Ascending aorta (tissue), 2 donors: ENCODE results near the gene SLC9A9. TPM values are rescaled to one million over a fixed set of nuclear protein-coding genes. Genes with fewer than 3 reads are reported as not detected.

Experiments
- DNase-seq, 2 donors: peaks; one replicate each; pipeline ENCODE4 v3.0.0-alpha.2; 2019; ENCODE audit warnings: low spot score in 2 of 2
- H3K27ac ChIP-seq, 2 donors: fragments of 200-600 bp; sonication (generic); one replicate each; pipeline ENCODE4 v1.5.1; 2016 to 2017; ENCODE audit warnings: mild to moderate bottlenecking in 1 of 2
- H3K27me3 ChIP-seq: fragments of 200-600 bp; sonication (generic); one replicate; pipeline ENCODE4 v1.5.1; 2017
- H3K36me3 ChIP-seq, 2 donors: fragments of 200-600 bp; sonication (generic); one replicate each; pipeline ENCODE4 v1.5.1; 2016
- H3K4me1 ChIP-seq, 2 donors: fragments of 200-600 bp; sonication (generic); one replicate each; pipeline ENCODE4 v1.5.1; 2016 to 2017; ENCODE audit warnings: mild to moderate bottlenecking in 1 of 2
- H3K4me3 ChIP-seq, 2 donors: fragments of 200-600 bp; sonication (generic); one replicate each; pipeline ENCODE4 v1.5.1; 2016 to 2017; ENCODE audit warnings: mild to moderate bottlenecking in 1 of 2
- H3K9me3 ChIP-seq, 2 donors: fragments of 200-600 bp; sonication (generic); one replicate each; pipeline ENCODE4 v1.5.1; 2016
- CTCF ChIP-seq, 3 experiments: fragments of 200-600 bp in 2 of 3; fragments of 450-650 bp in 1 of 3; sonication (generic) in 2 of 3; IDR thresholded peaks; one replicate each; pipeline ENCODE4 v1.5.1; 2016 to 2019; ENCODE audit warnings: antibody characterized with exemption in 3 of 3, mild to moderate bottlenecking in 1 of 3, moderate library complexity in 1 of 3
- intact Hi-C: fragments of 100-400 bp; cut with DNase I; formaldehyde crosslinking; loops from one replicate; pipeline ENCODE4 v1.15.1; 2023
- total RNA-seq: library from RNA; depleted of rRNA; stranded (reverse); fragments of >200 nt; gene quantifications from one replicate; pipeline ENCODE4 v1.1.0, GENCODE V29; 2016

The SLC9A9 gene
- total RNA-seq, 1 donor from 2014 or later: 63.4 TPM

DNA sequence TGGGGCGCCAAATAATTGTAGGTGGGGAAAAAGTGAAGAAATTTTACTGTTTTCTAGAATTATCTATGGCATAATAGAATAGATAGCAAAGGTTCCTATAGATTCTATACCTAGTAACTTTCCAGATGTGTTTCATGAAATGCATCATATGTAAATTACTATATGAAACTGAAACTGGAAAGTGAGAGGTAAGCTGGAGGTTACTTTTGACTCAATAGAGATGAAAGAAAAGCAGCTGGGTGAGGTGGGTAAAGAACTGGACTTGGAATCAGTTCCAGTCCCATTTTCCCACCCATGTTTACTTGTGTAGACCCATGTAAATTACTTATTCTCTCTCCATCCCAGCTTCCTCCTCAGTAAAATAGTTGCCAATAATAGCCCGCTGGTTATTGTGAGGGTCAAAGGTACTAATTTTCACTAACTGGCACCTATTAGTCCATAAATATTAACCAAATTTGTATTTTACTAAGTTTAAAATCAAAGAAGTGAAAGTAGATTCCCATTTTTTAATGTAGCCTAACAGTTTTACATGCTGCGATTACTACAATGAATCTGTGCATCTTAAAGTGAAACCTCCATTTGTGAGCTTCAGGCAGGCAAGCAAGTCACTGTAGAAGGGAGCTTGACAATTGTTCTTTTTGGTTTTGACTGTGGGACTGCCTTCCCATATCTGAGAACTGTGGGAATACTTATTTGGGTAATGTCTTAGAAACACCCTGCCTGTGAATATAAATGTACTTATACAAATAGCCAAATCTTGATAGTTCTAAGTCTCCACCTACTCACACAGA lies 312.1 kb downstream of the SLC9A9 start:
- H3K4me3 ChIP-seq: no peak overlapping the region
- peak overlapping the region in 1 of 2 donors; percentile 17 for H3K27ac ChIP-seq
- no peaks in the 10 kb centered on the region for H3K36me3 ChIP-seq
- H3K27me3 ChIP-seq: no peaks in the 10 kb centered on the region
- no peak for DNase-seq
- peaks cover 0 to 12% of the 10 kb centered on the region in 2 donors for H3K4me1 ChIP-seq
- intact Hi-C loops: no loop called here
- no peak for TF ChIP-seq CTCF (IDR thresholded peaks at IDR 0.05)
- H3K9me3 ChIP-seq: no peaks in the 10 kb centered on the region

- no peak overlapping the region for H3K4me3 ChIP-seq
- TF ChIP-seq CTCF (IDR thresholded peaks at IDR 0.05): no peak
- H3K36me3 ChIP-seq: no peaks in the 10 kb centered on the region
- H3K27me3 ChIP-seq: no peaks in the 10 kb centered on the region
- DNase-seq: no peak
- no peaks in the 10 kb centered on the region for H3K9me3 ChIP-seq
- intact Hi-C loops: no loop called here
- no peak overlapping the region for H3K27ac ChIP-seq
- peaks cover 0 to 12% of the 10 kb centered on the region in 2 donors for H3K4me1 ChIP-seq
Measured at GRCh38 chr3:143533391-143533790, 314.9 kb downstream of the SLC9A9 start.

DNA sequence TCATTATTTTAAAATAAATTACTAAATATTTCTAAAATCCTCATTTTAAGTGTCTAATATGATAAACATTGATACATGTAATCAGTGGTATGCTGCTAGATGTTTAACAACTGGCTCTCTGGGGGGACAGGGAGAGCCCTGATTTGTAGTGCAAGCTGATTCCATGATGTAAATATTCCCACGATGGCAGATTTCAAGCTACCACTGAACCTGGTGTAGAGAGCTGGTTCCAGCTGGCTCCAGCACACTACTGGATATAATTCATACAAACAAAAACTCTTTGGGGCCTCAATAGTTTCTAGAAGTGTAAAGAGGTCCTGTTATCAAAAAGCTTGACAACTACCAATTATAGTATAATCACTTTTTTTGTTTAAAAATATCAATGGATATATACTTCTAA lies 316.2 kb downstream of the SLC9A9 start:
- Histone ChIP-seq H3K27ac (no peak overlapping the region), H3K4me1 (peaks cover 0 to 9% of the 10 kb centered on the region in 2 donors), H3K9me3 (no peaks in the 10 kb centered on the region), H3K27me3 (no peaks in the 10 kb centered on the region), H3K4me3 (no peak overlapping the region), H3K36me3 (no peaks in the 10 kb centered on the region)
- TF ChIP-seq CTCF (IDR thresholded peaks at IDR 0.05): no peak
- intact Hi-C loops: no loop called here
- no peak for DNase-seq

GRCh38 chr3:143531101-143531500 lies 317.2 kb downstream of the SLC9A9 start:
- TF ChIP-seq CTCF (IDR thresholded peaks at IDR 0.05): no peak
- H3K27me3 ChIP-seq: no peaks in the 10 kb centered on the region
- no peak for DNase-seq
- H3K9me3 ChIP-seq: no peaks in the 10 kb centered on the region
- H3K27ac ChIP-seq: no peak overlapping the region
- H3K4me3 ChIP-seq: no peak overlapping the region
- intact Hi-C loops: no loop called here
- H3K4me1 ChIP-seq: peaks cover 0 to 2% of the 10 kb centered on the region in 2 donors
- H3K36me3 ChIP-seq: no peaks in the 10 kb centered on the region

DNA sequence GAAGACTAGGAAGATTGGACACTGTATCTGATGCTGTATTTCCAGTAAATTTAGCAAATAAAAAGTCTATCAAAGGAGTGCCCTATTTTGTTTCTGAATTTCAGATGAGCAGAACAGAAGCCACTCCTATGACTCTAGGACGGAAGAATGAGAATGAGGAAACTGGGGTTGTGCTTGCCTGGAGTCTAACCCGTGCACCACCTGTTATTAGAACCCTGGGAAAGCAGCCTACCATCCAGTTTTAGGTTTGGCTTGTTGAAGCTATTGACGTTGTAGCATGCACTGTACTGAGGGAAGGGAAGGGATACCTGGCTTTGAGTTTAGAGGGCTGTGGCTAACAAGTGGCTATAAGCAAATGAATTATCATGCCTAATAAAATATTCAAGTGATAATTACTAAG lies 318.5 kb downstream of the SLC9A9 start:
- H3K9me3 ChIP-seq: no peaks in the 10 kb centered on the region
- H3K27ac ChIP-seq: no peak overlapping the region
- H3K27me3 ChIP-seq: no peaks in the 10 kb centered on the region
- no peaks in the 10 kb centered on the region for H3K36me3 ChIP-seq
- no peak for TF ChIP-seq CTCF (IDR thresholded peaks at IDR 0.05)
- DNase-seq: no peak
- intact Hi-C loops: no loop called here
- H3K4me1 ChIP-seq: no peaks in the 10 kb centered on the region
- no peak overlapping the region for H3K4me3 ChIP-seq
